Fibroblast of villous mesenchyme (primary cell): Measurements from ENCODE around the gene PLA2G12A. TPM values are rescaled to one million over a fixed set of nuclear protein-coding genes. Genes with fewer than 3 reads are reported as not detected.

Experiments used
- DNase-seq: peaks from one replicate; pipeline ENCODE4 v3.0.0-alpha.2; 2010; ENCODE audit warnings: low read depth
- H3K4me3 ChIP-seq: 2 replicates; pipeline ENCODE4 v1.5.1; 2011; ENCODE audit warnings: low read depth, mild to moderate bottlenecking, low read length
- small RNA-seq: library from RNA; depleted of rRNA; stranded (forward); fragments of <200 nt; gene quantifications from one replicate; pipeline ENCODE3, GENCODE V24; 2012
- total RNA-seq: library from RNA; depleted of rRNA; stranded (reverse); fragments of >200 nt; gene quantifications from 2 replicates; pipeline ENCODE4 v1.2.3, GENCODE V29; 2012
- TF ChIP-seq, protein P1 (sequence below): IDR thresholded peaks from 2 replicates; pipeline ENCODE4 v1.5.1; 2012; ENCODE audit warnings: low read depth, mild to moderate bottlenecking, low read length; ENCODE audit not compliant: insufficient read depth

Gene PLA2G12A
- total RNA-seq, 1 donor = 11.7 TPM

DNA sequence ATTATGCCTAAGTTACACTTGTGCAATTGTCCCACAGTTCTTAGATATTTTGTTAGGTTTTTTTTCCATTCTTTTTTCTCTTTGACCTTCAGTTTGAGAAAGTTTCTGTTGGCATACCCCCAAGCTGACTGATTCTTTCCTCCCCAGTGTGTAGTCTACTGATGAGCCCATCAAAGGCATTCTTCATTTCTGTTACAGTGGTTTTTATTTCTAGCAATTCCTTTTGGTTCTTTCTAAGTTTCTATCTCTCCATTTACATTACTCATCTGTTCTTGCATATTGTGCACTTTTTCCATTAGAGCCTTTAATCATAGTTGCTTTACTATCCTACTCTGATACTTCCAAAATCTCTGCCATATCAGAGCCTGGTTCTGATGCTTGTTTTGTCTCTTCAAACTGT, 58.5 kb downstream of the PLA2G12A start:
- H3K4me3 ChIP-seq = no peak overlapping the region
- DNase-seq = no peak
- TF ChIP-seq, protein P1, sequence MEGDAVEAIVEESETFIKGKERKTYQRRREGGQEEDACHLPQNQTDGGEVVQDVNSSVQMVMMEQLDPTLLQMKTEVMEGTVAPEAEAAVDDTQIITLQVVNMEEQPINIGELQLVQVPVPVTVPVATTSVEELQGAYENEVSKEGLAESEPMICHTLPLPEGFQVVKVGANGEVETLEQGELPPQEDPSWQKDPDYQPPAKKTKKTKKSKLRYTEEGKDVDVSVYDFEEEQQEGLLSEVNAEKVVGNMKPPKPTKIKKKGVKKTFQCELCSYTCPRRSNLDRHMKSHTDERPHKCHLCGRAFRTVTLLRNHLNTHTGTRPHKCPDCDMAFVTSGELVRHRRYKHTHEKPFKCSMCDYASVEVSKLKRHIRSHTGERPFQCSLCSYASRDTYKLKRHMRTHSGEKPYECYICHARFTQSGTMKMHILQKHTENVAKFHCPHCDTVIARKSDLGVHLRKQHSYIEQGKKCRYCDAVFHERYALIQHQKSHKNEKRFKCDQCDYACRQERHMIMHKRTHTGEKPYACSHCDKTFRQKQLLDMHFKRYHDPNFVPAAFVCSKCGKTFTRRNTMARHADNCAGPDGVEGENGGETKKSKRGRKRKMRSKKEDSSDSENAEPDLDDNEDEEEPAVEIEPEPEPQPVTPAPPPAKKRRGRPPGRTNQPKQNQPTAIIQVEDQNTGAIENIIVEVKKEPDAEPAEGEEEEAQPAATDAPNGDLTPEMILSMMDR = no peak

DNA sequence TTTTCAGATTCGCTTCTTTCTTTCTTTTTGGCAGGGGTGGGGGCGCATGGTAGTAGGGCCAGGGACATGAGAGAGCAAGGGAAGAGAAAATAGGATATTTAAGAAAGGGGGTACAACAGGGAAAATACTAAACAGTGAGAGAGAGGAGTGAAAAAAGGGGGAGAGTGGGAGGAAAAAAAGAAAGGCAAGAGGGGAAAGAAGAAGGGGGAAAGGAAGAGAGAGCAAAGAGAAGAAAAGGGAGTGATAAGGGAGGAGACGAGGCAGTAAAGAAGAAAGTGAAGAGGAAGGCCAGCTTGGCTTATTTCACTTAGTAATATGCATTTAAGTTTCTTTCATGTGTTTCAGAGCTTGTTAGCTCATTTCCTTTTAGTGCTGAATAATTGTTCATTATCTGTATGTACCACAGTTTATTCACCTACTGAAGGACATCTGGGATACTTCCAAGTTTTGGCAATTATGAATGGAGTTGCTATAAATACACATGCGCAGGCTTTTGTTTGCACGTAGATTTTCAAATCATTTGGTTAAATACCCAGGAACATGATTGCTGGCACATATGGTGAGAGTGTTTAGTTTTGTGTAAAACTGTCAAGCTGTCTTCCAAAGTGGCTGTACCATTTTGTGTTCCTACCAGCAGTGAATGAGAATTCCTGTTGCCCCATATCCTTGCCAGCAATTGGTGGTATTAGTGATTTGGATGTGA, 63.9 kb downstream of the PLA2G12A start:
- no peak overlapping the region for H3K4me3 ChIP-seq
- no peak for DNase-seq
- TF ChIP-seq, protein P1 = no peak

DNA sequence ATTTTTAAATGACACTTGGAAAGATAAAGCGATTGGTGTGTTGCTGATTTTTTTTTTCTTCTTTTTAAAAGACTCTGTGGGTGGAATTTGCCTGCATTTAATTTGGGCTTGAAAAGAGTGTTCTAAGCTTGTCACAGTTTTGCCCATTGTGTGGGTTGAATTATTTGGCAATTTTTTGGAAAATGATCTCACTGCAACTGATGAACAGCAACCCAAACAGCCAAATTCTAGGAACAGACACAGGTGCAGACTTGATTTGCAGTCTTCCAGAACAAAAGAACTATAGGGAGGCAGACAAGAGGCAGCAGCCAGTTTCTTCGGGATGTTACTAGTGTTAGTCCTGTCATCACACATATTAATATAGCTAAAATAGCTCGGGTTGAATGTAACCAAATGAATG, 67.1 kb downstream of the PLA2G12A start:
- H3K4me3 ChIP-seq = no peak overlapping the region
- TF ChIP-seq, protein P1 = no peak
- DNase-seq = no peak

DNA sequence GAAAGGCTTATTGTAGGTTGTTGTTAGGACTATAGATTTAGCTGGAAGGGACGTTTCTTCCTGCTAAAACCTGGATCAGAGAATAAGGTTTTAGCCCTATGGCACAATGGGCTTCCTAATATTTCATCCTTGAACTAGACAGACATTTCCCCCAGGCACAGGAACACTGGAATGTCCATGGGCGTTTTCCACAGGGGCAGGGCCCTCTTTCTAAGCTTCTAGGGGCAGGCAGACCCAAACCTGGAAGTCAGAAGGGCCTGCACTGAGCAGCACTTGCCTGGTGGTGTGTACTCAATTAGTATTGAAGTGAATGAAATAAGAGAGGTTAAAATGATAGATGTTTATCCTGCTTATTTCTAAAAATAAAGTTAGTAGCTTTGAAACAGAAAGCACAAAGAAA, 67.8 kb downstream of the PLA2G12A start:
- TF ChIP-seq, protein P1 = no peak
- no peak overlapping the region for H3K4me3 ChIP-seq
- DNase-seq = no peak

Small RNAs within 50 kb of the gene (small RNA-seq; reads per million reads assigned to genes)
- gene HIGD1AP14 = not detected

Other genes with a start within 250 kb of the PLA2G12A start
- gene MCUB, start 169.8 kb downstream of the PLA2G12A start, total RNA-seq = 8.2 and 10.0 TPM in 2 replicates
- 22.2 and 26.3 TPM in 2 replicates for gene CASP6, start 26.6 kb downstream of the PLA2G12A start, total RNA-seq
- gene CFI, start 71.9 kb upstream of the PLA2G12A start, total RNA-seq = 17.3 and 18.4 TPM in 2 replicates
- 4.5 and 5.2 TPM in 2 replicates for gene GAR1, start 85.7 kb upstream of the PLA2G12A start, total RNA-seq
- gene RRH, start 97.9 kb upstream of the PLA2G12A start, total RNA-seq = 0.32 TPM in 1 of 2 replicates, not detected in the other
- gene LRIT3, start 118.0 kb upstream of the PLA2G12A start, total RNA-seq = under 0.01 TPM in 1 of 2 replicates, not detected in the other
- gene EGF, start 182.8 kb upstream of the PLA2G12A start, total RNA-seq = 1.9 and 6.5 TPM in 2 replicates